Measurements from ENCODE around the gene HOXA3. TPM values are rescaled to one million over a fixed set of nuclear protein-coding genes. Genes with fewer than 3 reads are reported as not detected.
A peak's percentile ranks its signal among the peaks of the same experiment; 100 is the strongest.

Gene HOXA3
- total and polyA plus RNA-seq, 2 of the 13 experiments (the other 11 are each of a cell fraction or from before 2014, with no cell fraction given), result 2.9 to 4.6 TPM

DNA sequence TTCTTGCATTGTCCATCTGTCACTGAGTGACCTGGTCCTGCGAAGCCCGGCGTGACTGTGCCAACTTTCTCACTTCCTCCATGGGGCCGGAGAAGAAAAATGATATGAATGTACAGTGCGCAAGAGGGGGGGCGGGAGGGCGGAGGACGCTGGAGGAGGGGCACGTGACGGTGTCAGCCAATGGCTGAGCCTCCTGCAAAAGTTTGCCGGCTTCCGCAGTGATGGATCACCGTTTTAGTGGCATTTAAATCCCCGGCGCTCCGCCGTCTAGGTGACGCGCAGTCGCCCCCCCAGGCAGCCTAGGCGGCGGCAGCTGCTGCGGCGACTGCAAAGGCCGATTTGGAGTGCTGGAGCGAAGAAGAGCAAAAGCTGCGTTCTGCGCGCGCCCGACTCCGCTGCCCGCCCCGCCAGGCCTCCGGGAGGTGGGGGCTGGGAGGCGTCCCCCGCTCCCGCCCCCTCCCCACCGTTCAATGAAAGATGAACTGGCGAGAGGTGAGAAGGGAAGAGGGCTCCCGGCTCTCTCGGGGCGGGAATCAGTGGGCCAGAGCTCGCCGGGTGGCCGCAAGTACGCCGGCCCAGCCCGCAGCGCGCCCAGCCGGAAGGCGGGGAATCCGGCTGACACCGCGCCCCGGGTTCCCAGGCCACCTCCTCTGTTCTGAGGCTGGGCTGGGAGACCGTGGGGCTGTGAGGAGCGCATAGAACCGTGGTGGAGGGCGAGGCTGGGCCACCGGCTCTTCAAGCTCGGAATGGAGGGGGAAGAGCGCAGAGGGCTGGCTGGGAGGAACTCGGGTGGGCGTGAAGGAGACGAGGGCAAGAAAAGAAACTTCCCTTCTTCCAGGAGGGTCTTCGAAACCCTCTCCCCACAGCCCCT is 56.3 kb downstream of the HOXA3 start, which contains the start of gene HOXA1 (continued):
- TF ChIP-seq, protein P1, sequence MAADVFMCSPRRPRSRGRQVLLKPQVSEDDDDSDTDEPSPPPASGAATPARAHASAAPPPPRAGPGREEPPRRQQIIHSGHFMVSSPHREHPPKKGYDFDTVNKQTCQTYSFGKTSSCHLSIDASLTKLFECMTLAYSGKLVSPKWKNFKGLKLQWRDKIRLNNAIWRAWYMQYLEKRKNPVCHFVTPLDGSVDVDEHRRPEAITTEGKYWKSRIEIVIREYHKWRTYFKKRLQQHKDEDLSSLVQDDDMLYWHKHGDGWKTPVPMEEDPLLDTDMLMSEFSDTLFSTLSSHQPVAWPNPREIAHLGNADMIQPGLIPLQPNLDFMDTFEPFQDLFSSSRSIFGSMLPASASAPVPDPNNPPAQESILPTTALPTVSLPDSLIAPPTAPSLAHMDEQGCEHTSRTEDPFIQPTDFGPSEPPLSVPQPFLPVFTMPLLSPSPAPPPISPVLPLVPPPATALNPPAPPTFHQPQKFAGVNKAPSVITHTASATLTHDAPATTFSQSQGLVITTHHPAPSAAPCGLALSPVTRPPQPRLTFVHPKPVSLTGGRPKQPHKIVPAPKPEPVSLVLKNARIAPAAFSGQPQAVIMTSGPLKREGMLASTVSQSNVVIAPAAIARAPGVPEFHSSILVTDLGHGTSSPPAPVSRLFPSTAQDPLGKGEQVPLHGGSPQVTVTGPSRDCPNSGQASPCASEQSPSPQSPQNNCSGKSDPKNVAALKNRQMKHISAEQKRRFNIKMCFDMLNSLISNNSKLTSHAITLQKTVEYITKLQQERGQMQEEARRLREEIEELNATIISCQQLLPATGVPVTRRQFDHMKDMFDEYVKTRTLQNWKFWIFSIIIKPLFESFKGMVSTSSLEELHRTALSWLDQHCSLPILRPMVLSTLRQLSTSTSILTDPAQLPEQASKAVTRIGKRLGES (CRISPR knock-in tag; IDR thresholded peaks at IDR 0.05; ENCODE audit: borderline replicate concordance), result no peak
- TF ChIP-seq E2F5 (CRISPR knock-in tag; conservative IDR thresholded peaks at IDR 0.05) (no peak), ZNF781 (CRISPR knock-in tag; IDR thresholded peaks at IDR 0.05; ENCODE audit: borderline replicate concordance, not compliant biosample characterization) (no peak), NFAT5 (CRISPR knock-in tag; IDR thresholded peaks at IDR 0.05) (no peak), NAIF1 (CRISPR knock-in tag; IDR thresholded peaks at IDR 0.05; ENCODE audit: borderline replicate concordance) (no peak), ZNF782 (CRISPR knock-in tag; IDR thresholded peaks at IDR 0.05; ENCODE audit: borderline replicate concordance) (no peak), SIX1 (CRISPR knock-in tag; IDR thresholded peaks at IDR 0.05; ENCODE audit: borderline replicate concordance) (no peak), ZNF383 (CRISPR knock-in tag; IDR thresholded peaks at IDR 0.05; ENCODE audit: borderline replicate concordance) (no peak), ZNF124 (CRISPR knock-in tag; IDR thresholded peaks at IDR 0.05) (no peak), ZNF296 (CRISPR knock-in tag; conservative IDR thresholded peaks at IDR 0.05) (no peak)
- TF ChIP-seq, protein P2, sequence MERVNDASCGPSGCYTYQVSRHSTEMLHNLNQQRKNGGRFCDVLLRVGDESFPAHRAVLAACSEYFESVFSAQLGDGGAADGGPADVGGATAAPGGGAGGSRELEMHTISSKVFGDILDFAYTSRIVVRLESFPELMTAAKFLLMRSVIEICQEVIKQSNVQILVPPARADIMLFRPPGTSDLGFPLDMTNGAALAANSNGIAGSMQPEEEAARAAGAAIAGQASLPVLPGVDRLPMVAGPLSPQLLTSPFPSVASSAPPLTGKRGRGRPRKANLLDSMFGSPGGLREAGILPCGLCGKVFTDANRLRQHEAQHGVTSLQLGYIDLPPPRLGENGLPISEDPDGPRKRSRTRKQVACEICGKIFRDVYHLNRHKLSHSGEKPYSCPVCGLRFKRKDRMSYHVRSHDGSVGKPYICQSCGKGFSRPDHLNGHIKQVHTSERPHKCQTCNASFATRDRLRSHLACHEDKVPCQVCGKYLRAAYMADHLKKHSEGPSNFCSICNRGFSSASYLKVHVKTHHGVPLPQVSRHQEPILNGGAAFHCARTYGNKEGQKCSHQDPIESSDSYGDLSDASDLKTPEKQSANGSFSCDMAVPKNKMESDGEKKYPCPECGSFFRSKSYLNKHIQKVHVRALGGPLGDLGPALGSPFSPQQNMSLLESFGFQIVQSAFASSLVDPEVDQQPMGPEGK (CRISPR knock-in tag; IDR thresholded peaks at IDR 0.05), result peak; percentile 74
- TF ChIP-seq, protein P3, sequence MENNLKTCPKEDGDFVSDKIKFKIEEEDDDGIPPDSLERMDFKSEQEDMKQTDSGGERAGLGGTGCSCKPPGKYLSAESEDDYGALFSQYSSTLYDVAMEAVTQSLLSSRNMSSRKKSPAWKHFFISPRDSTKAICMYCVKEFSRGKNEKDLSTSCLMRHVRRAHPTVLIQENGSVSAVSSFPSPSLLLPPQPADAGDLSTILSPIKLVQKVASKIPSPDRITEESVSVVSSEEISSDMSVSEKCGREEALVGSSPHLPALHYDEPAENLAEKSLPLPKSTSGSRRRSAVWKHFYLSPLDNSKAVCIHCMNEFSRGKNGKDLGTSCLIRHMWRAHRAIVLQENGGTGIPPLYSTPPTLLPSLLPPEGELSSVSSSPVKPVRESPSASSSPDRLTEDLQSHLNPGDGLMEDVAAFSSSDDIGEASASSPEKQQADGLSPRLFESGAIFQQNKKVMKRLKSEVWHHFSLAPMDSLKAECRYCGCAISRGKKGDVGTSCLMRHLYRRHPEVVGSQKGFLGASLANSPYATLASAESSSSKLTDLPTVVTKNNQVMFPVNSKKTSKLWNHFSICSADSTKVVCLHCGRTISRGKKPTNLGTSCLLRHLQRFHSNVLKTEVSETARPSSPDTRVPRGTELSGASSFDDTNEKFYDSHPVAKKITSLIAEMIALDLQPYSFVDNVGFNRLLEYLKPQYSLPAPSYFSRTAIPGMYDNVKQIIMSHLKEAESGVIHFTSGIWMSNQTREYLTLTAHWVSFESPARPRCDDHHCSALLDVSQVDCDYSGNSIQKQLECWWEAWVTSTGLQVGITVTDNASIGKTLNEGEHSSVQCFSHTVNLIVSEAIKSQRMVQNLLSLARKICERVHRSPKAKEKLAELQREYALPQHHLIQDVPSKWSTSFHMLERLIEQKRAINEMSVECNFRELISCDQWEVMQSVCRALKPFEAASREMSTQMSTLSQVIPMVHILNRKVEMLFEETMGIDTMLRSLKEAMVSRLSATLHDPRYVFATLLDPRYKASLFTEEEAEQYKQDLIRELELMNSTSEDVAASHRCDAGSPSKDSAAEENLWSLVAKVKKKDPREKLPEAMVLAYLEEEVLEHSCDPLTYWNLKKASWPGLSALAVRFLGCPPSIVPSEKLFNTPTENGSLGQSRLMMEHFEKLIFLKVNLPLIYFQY (CRISPR knock-in tag; IDR thresholded peaks at IDR 0.05; ENCODE audit: borderline replicate concordance), result no peak

Data from HepG2 (cell line).